HG02588 (cell line): ENCODE data around the gene LRRK1.

ENCODE experiments used
- ATAC-seq: cut with Tn5 transposase; IDR thresholded peaks from one replicate; pipeline ENCODE4 v1.9.1; 2021; ENCODE audit warnings: mild to moderate bottlenecking, moderate library complexity; ENCODE audit not compliant: unreplicated experiment

The LRRK1 gene

DNA sequence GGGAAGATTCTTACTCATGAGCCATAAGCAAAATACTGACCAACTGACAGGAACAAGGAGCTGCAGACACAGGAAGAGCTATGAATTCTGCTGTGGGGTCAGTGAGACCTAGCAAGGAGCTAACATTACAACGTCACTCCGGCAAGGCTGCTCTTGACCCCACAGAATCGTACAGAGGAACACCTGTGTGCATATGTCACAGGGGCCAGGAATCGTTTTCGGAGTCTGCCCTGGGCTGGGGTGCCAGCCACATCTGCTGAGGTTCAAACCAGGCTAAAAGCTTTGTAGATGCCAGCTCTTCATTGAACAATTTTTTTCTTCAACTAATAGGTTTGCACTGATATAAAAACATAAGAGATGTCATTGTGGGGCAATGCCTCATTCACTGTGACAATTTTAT, 82.6 kb downstream of the LRRK1 start:
- no peak for ATAC-seq

- no peak for ATAC-seq
Measured at GRCh38 chr15:101003081-101003480, 83.9 kb downstream of the LRRK1 start.

GRCh38 chr15:101003706-101004105, 84.5 kb downstream of the LRRK1 start:
- no peak for ATAC-seq

DNA sequence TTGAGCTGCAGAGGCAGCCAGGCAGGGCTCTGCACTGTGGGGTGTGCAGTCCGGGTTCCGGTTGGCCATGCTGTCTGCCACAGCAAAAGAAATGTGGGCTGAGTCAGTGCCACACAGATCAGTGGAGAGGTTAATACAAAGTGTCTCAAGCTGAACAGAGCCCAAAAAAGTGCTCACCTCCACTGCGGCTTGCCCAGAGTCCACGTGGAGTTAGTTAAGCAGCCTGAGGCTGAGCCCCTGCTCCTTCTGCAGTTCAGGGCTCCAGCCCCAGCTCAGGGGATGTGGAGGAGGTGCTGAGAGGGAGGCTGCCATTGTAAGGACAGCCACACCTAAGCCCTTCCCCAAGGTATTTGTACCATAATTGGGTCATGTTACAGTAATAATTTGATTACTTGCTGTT, 85.3 kb downstream of the LRRK1 start:
- no peak for ATAC-seq

GRCh38 chr15:101004986-101005747, 86.0 kb downstream of the LRRK1 start:
- no peak for ATAC-seq

DNA sequence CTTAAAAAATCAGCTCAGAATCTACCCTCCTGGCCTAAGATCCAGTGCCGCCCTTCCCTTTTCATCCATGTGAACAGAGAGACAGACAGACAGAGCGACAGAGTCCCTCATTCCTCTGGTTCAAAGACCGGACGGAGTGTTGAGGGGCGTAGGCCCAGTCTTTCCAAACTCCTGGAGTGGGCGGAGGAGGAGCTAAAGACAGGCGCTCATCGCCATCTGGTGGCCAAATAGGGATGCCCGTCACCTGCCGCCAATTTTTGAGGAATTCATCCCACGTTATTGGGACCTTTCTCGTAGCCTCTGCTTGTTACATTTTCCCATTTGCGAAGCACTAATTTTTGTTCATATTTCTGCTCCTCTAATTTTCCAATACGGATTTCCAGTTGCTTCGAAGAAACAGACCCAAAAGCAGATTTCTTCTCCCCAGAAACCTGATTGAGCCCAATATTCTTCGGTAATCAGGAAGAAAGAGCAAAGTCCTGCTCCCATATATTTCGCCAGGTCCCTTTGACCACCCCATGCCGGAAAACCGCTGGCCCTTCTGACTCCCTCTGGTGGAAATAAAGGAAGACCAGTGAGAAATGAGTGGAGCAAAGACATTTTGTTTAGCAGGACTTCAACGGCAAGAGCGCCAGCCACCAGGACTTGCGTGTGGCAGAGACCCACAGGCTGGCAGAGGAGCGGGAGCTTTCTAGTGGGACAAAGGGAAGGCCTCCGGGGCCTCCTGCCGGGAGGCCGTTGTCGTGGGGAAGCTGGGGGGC, 88.0 kb downstream of the LRRK1 start:
- no peak for ATAC-seq

GRCh38 chr15:101008158-101009139, 89.3 kb downstream of the LRRK1 start:
- peak; percentile 78 for ATAC-seq

DNA sequence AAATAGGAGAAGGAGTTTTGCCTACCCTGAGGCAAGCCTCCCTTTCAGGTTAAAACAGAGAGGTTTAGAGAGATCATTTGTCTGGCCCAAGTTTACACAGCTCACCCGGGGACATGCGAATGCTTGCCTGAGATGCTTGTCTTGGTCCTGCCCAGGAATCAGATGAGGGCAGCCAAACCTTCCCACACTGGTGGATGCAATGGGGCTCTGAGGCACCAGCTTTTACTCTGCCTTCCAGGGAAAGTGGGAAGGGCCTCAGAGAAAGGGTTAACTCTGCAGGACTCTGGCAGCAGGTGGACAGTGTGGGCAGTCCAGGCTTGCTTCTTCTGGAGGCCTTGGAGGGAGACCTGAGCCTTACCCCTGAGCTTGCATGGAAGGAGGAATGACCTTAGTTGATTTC, 90.0 kb downstream of the LRRK1 start:
- ATAC-seq = no peak

DNA sequence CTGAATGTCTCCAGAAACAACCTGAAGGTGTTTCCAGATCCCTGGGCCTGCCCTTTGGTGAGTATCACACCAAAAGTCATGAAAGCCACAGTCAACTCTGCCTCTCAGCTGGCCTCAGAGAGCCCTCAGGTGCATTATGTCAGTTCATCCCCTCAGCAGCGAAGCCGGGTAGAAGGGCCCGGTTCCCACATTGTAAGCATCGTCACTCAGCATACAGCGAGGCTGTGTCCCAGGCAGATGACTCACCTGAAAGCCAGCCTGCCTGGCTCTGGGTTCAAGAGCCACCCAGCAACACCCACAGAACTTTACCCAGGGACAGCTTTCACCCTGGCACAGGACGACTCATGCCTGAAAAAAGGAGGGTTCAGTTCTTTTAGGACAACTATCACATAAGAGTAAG, 91.6 kb downstream of the LRRK1 start:
- no peak for ATAC-seq

DNA sequence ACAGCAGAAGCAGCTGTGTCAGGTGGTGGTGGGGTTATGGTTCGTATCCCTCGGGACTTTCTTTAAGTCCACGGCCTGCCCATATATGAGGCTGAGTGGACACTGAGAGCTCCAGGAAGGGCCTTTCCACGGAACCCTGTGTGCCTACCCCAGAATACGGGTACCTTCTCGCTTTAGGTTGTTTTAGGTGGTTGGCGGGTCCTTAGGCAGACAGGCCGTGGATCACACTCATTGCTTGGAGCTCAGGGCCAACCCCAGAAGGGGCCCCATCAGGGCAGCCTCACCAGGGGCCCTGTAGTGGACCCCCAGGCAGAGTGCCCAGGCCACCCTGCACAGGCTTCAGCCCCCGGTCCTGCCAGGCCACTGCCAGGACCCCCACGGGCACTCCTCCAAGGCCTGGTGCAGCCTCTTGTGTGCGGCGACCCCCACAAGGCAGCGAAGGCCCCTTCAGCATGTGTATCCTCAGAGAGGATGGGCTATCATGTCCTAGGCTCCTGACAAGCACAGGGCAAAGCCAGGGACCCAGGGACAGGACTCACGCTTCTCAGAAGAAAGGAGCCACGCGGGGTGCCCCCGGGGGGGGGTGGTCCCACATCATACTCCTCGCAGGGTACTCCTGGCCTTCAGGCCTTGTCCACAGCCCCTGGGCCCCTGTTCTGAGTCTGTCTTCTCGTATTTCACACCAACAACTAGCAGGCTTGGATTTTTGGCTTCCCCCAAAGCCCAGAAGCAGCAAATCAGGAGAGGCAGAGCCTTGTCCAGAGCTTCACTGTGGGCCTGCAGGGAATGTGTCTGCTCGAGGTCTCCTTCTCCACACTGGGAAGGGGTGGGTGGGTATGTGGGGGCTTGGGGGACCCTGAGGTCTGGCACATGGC, 93.4 kb downstream of the LRRK1 start:
- ATAC-seq = no peak

DNA sequence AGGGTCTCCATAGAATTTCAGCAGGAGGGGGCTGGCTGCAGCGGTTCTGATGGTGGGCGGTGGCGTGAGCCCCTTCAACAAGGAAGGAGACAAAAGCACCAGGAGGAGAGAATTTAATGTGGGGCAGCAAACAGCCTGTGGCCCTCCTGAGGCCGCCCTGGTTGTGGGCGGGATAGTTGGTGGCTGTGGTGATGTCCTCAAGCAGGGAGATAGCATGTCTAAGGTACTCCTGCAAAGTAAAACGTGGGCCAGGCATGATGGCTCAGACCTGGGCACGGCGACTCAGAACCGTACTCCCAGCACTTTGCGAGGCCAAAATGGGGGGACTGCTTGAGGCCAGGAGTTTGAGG, 94.0 kb downstream of the LRRK1 start:
- ATAC-seq = no peak

DNA sequence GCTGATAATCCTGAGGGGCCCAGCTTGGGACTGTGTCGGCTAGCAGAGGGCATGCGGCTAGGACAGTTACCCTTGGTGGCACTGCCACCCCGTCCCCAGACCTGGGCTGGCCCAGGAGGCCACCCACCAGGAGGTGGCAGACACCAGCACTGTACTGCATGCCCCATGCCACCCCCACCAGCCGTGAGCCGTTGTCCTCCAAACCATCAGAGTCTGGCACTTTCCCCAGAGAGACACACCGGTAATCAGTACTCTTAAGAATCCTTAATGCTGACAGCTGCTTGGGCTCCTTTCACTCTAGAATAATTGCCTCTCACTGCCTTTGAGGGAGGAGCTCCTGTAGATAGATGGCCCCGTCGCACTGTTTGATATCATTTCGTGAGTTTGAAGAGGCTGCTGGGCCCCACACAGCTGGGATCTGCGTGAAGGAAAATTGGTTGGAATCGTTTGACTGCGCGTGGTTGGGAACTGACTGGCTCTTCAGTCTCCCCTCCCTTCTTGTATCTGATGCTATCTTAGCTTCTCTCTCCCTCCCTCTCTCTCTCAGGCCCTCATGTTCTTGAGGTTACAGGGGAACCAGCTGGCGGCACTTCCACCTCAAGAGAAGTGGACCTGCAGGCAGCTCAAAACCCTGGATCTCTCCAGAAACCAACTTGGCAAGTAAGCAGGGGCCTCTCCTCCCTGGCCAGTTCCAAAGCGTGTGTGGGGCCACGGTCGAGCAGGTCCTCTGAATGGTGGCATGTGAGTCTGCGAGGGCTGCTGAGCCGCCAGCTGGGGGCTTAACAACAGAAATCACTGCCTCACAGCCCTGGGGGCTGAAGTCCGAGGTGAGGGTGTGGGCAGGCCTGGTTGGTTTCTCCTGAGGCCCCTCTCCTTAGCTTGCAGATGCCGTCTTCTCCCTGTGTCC, 94.9 kb downstream of the LRRK1 start:
- ATAC-seq = no peak

GRCh38 chr15:101014921-101015841, 96.0 kb downstream of the LRRK1 start:
- no peak for ATAC-seq

DNA sequence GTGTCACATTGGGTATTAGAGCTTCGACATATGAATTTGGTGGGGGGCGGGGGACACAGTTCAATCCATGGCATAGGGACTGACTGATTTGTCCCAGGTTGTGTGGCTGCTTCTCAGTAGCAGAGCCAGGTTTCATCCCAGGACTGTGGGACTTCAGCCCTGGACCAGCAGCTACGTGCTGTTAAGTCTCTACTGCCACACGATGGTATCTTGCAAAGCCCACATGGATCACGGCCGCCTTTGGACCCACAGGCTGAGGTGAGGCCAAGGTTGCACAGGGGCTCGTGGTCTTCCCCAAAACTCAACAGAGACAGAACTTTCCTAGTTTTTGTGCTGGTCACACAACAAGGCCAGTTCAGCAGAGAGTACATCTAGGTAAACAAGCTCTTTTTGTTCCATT, 97.4 kb downstream of the LRRK1 start:
- no peak for ATAC-seq

- ATAC-seq = no peak
Measured at GRCh38 chr15:101017093-101017754, 98.1 kb downstream of the LRRK1 start.

DNA sequence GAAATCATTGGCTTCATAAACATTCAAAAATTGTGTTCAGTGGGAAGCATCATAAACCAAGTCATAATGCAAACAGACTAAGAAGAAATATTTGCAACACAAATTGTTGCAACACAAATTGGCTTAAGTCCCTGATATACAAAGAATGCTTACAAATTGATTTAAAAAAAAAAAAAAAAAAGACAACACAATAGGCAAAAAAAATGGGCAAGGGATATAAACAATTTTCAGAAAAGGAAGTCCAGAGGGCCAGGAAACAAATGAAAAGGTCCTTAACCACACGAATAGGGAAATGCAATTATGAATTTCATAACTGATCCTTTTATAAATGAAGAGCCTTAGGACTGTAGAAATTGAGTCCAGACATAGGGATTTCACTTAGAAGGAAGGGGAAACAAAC, 98.9 kb downstream of the LRRK1 start:
- no peak for ATAC-seq

- no peak for ATAC-seq
Measured at GRCh38 chr15:101018450-101018849, 99.3 kb downstream of the LRRK1 start.
